HG02571 (cell line): ENCODE results near the gene EPG5.
"Not testable (repeated sequence)": the region's sequence is repeated elsewhere in the genome, so short reads cannot be mapped to it uniquely, and the experiment has no call there.

Experiments
- ATAC-seq: cut with Tn5 transposase; IDR thresholded peaks from one replicate; pipeline ENCODE4 v1.9.1; 2021; ENCODE audit warnings: mild to moderate bottlenecking, moderate library complexity; ENCODE audit not compliant: unreplicated experiment

EPG5 gene

DNA sequence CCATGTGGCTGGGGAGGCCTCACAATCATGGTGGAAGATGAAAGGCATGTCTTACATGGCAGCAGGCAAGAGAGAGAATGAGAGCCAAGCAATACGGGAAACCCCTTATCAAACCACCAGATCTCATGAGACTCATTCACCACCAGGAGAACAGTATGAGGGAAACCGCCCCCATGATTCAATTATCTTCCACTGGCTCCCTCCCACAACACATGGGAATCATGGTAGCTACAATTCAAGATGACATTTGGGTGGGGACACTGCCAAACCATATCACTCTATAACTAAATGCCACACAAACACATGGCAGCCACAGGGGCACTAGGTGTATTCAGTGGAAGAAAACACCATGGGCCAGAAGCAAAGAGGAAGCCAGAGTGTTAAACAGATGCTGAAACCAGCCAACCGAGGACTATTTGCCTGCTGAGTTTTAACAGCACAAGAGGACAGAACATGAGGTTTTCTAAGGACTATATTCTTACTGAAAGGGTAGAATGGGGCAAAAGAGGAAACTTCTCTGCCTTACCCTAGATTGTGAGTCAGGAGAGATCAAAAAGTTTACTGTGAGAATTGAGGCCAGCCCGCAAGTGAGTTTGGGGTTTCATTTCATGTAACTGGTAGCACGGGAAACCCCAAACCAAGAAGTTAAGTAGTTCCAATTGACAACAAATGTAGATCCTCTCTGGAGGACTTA is 92.5 kb downstream of the EPG5 start:
- ATAC-seq: peak; percentile 85

DNA sequence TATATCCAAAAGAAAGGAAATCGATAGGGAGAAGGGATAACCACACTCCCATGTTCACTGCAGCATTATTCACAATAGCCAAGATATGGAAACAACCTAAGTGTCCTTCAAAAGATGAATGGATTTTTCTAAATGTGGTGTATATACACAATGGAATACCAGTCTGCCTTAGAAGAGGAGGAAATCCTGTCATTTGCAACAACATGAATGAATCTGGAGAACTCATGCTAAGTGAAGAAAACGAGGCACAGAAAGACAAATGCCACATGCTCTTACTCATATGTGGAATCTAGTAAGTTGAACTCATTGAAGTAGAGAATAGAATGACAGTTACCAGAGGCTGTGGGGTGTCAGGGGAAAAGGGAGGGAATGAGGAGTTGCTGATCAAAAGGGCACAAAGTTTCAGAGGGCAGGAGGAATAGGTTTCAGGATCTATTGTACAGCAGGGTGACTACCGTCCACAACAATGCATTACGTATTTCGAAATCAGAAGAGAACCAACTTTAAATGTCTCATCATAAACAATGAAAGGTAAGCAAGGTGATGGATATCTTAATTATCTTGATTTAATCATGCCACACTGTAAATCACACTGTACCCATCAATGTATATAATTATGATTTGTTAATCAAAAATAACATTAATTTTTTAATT is 95.6 kb downstream of the EPG5 start:
- ATAC-seq: no peak

DNA sequence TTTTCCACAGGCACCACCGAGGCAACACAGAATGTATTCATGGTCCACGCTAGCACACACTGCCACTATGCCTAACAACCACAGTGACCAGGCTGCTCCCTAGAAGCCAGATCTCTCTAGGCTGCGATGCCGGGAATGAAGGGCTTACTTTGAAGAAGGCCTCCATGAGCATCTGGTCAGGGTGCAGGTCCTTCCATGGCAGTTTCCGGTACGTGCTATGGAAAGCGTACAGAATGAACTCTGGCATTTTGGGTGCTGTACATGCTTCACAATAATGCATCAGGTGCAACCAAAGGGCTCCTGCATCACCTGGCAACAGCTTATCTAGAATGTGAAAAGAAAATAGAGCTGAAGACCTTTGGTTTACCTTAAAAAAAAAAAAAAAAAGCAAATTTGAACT is 96.7 kb downstream of the EPG5 start:
- no peak for ATAC-seq

DNA sequence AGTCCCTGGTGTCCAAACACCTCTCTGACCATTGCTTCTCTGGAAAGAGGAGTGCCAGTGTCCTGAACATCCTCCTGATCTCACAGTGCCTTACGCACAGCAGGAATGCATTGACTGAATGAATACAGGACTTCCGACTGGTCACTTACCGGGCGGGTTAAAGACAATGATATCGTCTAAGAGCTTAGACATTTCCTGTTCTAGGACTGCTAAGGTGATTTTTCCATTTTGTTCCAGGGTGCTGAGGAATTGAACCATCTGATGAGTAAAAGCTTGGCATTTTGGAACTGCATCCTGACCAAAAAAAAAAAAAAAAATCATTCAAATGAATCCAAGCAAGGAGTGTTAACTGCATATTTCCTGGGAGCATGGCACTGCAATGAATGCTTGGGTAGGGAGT is 101.7 kb downstream of the EPG5 start:
- no peak for ATAC-seq

DNA sequence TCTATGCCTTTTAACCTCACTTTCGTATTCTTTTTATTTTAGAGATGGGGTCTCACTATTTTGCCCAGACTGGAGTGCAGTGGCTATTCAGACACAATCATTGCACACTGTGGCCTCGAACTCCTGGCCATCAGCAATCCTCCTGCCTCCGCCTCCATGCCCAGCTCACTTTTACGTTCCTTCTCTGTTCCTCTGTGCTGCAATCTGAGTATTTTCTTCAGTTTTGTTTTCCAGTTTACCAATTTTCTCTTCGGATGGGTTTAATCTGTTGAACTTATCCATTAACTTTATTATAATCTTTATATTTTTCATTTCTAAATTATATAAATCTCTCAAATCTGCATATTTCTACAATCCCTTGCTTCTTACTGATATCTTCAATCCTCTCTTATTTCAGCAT is 103.0 kb downstream of the EPG5 start:
- no peak for ATAC-seq

DNA sequence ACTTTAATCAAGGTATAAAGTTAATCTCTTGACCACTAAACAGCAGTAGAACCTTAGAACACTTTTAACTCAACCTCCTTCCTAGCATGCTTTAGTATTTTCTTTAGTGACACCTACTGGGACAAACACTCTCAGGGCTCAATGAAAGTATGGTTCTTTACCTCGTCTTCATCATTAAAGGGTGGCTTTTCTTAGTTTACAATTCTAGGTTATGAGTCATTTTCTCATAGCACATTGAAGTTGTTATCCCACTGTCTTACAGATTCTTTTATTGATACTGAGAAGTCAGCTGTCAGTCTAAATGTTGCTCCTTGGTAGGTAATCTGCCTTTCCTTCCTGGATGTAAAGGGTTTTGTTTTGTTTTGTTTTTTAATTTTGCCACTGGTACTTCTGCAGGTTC is 103.7 kb downstream of the EPG5 start:
- no peak for ATAC-seq

DNA sequence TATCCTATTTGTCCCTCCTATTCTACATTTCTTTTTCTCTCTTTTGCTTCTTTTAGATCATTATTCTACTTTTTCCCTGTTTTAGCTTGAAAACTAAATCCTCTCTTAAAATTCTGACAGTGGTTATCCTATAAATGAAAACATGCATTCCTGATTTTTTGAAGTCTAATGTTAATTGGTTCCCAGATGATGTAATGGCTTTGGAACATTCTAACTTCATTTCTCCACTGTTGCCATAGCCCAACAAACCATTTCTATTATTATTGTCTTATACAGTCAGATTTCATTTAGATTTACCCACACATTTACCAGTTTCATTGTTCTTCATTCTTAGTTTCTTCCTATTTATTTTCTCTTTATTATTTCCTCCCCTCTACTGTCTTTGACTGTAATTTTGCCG is 105.2 kb downstream of the EPG5 start:
- no peak for ATAC-seq

DNA sequence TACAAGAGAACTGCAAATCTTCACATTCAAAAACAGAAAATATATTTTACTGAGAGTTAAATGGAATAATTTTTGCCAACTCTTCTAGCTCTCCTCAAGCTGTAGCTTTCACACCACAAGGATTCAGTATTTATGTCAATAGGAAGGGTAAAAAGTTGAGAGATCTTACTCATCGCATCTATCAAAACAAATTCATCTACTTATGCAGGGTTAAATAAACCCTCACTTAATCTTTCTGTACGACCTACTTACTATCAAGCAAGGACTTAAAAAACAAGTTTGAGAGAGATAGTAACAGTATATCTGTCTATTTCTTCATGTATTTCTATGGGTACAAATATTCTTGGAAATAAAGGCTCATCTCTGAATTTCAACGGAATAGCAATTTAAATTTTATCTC is 106.2 kb downstream of the EPG5 start:
- no peak for ATAC-seq

DNA sequence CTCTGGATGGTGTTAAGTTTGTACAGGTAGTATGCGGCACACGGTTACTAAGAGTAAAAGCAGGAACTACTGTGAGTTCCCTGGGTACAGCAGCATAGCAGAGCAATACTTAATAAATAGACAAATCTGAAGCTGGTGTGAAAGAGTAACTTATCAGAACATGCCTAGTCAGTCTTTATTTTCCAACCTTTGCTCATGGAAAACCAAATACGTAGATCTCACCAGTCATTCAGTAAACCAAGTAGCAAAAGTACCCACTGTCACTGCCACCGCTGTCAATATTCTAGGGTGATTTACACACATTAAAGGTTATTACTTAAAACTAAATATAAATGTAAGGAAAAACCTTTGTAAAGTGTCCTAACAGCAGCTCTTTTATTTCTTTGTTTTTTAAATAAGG is 106.6 kb downstream of the EPG5 start:
- ATAC-seq: no peak

DNA sequence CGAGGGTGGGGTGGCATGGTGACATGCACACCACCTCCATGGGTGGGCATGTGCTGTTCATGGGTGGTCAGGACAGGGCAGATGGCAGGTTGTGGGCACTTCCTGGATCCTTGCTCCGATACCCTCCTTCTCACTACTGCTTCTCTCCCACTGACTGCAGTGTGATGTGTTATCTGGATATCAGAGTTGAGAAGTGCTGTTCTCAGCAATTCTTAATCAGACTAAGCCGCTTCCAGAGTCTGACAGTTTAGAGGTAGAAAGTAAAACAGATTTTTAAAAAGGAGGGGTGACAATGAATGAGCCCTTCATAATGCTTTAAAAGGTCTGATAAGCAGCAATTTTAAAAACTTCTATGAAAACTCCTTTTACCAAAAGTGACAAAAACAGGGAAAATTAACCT is 107.8 kb downstream of the EPG5 start:
- ATAC-seq: no peak

DNA sequence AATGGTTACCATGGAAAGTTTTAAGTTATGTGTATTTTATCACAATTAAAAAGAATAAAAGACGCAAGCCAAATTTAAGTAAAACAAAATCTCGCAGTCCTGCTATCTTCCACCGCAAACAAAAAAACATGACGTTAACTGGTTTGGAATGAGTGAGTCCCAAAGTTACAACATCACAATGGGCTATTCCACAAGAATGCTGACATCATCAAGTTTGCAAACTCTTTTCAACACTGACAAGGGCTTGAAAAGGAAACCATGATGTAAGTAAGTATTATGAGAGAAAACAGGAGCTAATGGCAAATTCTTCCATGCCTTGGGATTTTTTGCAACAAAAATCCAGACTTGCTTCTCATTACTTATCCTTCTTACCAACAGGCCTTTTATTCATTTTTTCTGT is 110.6 kb downstream of the EPG5 start:
- no peak for ATAC-seq

DNA sequence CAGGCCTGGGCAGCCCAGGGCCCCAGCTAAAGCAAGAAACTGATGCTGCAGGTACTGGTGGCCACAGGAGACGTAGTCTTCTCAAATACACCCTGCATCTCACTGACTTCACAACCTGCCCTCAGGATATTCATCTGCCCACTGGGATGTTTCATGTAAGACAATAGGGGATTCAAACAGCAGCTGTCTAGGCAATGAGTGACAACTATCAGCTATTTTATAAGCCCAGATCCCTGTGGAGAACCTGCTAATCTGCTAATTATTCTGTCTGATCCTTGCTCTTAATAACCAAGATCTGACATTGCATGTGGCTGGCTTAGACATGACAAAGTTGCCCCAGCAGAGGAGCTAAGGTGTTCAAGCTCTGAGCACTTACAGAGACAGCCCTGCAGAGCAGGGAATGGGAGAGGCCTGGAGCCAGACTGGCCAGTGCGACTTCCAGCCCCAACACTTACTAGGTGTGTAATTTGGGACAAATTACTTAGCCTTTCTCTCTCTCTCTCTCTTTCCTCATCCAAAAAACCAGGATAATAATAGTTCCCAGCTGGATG is 113.0 kb downstream of the EPG5 start:
- no peak for ATAC-seq

DNA sequence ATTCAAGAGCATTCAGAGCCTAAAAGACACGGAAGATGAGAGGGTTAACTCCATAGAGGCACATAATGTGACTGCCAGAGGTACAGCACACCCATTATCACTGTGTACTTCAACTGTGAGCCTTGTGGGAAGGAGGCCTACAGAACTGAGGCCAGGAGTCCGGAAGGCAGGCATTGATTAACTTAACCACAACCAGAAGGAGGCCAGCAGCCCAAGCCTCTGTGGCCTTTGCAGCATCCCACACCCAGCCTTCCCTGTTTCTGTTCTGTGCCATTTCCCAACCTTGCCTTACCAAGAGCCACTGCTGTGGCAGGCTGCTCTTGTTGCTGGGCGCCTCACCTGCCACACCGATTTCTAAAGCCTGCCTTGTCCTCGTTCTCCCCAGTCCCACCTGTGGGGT is 114.5 kb downstream of the EPG5 start:
- ATAC-seq: no peak

DNA sequence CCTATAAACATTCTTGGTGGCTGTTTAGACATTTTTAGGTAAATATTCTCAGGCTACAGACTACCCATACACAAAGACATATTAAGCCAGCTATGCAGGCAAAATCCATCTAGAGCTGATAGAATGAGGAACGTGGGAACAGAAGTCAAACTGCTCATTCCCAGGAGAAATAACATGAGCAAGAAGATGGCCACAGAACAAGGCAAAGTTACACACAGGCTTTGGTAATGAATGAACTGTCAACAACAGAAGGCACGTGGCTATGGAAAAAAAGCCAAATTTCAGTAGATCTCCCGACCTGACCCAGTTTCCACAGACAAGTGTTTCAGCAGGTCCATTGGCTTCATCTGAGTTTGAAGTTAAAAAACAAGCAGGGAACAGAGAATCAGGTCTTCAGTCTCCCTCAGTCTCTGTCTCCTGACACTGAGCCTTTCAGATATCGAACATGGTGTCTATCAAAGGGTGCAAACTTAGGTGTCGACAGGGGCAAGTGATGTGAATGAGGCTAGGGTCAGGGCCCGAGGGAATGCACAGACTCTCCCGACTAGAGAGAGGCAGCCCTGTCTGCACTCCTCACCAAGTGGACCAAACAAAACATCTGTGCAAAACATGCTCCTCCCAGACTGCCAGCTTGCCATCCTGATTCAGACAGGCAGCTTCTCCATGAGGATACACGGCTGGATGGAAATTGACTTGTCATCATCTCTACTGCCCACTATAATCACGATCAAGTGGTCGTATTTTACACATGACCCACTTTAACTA is 115.8 kb downstream of the EPG5 start:
- no peak for ATAC-seq

DNA sequence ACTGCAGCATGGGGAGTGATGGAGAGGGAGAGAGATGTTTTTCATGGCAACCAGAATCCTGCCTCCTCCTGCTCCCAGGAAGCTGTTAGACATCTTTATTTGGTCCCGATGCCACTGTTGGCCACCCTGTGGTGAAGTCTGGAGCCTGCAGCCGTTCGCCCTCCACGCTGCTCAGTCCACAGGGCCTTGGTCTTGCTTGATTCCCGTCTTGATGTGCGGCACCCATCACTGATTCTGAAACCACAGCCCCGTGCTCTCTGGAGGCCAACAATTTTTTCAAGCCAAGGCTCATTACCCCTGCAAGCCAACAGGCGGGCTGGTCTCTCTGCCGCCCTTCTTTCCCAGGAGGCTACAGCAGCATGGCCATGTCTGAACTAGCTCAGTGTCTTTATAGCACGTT is 117.1 kb downstream of the EPG5 start:
- no peak for ATAC-seq

DNA sequence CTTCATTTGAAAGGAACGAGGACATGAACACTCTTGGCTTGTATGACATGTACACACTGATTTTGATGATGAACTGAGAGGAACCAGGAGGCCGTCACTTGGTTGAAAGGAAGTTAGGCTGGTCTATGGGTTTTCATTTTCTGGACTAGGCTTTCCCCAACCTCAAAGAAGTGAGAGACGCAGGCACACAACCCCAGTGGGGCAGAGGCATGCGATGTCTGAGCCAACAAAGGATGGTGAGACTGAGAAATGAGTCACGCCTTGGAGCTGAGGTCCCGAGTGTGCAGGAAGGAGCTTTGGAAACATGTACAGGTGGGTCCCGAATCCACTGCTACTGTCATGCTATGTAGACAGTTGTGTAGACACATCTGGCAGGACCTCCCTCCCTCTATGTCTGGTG is 117.6 kb downstream of the EPG5 start:
- ATAC-seq: no peak

DNA sequence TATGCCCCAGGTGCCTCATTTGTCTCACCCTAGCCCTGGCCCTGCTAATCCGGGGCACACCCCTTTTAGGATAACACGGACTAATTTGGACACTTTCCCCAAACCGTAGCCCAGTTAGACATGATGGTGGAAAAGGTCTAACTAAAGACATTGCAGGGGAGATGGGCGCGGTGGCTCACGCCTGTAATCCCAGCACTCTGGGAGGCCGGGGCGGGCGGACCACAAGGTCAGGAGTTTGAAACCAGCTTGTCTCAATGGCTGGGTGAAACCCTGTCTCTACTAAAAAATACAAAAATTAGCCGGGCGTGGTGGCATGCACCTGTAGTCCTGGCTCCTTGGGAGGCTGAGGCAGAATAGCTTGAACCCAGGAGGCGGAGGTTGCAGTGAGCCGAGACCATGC is 118.5 kb downstream of the EPG5 start:
- ATAC-seq: not testable (repeated sequence)

DNA sequence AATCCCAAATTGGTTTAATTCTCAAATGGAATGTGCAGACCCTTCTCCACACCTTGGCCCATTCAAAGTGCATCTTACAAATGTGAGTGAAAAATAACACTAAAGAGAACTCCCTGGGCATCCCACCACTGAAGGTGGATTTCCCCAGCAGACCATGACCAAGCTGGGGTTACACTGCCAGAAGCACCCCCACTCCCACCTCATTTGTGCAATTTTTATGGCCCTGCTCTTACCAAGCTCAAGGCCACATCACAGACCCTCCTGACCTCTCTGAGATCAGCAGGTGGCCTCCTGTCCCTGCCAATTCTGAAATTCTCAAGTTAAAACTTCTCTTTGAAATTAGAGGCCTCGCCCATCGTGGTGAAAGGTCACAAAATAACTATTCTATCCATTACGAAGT is 120.0 kb downstream of the EPG5 start:
- no peak for ATAC-seq

DNA sequence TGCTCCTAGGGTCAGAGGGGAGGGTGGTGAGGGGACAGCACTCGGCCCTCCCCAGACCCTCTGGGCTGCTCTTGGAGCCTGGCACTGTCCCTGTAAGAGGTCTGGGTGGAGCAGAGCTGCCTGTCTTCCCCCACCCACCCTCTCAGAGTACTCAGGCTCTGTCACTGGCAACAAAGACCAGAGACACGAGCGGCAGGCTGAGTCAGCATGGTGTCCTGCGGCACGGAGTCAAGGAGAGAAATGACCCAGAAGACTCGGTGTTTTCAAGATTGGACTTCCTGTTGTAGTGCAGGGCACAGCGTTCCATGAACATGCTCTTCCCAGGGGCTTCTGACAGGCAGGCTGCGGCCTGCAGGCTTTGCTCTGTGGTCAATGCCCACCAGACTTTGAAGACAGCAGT is 121.7 kb downstream of the EPG5 start:
- ATAC-seq: no peak

DNA sequence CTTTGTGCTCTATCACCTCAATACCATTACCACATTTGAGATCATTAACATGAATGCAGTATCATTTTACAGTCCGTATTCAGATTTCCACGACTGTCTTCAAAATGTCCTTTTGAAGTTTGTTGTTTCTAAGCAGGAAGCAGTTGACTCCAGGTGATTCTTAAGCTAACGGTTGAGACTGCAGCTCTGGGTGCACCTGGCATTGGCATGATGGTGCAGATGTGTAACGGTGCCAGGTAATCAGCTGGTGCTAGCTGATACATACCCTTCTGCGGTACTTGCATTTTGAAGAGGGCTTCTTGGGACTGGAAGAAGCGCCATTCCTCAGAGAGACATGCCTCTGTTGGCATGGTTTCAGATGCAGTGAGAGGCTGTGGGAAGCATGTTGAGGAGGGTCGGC is 122.2 kb downstream of the EPG5 start:
- ATAC-seq: no peak

DNA sequence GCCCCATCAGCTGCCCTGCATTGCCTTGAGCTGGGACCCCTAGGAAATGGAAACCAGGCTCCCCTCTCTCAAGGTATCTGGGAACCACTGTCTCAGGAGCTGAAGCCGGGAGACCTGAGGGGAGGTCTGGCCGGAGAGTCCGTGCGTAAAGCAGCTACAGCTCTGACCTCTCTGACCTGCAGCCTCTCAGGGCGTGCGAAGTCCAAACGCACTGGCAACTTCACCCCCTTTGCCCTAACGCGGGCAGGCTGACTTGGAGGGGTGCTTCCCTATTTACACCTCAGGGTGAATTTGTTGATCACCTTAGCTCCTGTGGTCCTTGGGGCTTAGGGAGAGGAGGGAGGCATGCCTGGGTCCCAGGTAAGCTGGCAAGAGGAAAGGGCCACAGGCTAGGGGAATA is 124.1 kb downstream of the EPG5 start:
- no peak for ATAC-seq
